ENCODE results near the gene BTBD9.

The BTBD9 gene

DNA sequence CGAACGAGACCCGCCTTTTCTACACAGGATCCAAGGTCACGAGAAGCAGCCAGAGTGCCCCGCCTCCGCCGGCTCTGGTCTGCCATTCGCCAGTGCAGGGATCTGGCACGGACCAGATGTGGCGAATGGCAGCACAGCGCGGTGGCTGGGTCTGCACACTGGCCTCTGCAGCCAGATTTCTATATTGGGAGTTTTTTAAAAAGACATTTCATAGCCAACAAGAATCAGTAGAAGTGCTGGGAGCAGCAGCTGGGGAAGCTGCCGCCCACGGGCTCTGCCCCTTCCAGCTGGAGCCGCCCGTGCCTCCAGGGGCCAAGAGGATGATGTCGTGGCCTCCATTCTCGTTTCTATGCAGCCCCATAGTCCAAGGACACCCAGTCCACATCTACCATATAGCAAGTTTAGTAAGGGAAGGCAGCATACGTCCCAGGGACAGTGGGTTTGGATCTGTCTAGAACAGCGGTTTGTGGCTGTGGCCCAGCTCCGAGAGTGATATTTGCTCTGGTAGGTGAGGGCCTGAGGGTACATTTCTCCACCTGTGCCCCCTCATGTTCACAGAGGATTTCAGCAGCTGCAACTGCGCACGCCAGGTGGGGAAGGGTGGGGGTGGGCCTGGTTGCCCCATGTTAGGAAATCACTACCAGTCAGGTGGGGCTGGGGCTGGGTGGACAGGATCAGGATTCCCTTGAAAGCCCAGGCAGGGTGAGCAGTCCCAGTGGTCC, 486.5 kb downstream of the BTBD9 start:
- TF ChIP-seq, protein P1, sequence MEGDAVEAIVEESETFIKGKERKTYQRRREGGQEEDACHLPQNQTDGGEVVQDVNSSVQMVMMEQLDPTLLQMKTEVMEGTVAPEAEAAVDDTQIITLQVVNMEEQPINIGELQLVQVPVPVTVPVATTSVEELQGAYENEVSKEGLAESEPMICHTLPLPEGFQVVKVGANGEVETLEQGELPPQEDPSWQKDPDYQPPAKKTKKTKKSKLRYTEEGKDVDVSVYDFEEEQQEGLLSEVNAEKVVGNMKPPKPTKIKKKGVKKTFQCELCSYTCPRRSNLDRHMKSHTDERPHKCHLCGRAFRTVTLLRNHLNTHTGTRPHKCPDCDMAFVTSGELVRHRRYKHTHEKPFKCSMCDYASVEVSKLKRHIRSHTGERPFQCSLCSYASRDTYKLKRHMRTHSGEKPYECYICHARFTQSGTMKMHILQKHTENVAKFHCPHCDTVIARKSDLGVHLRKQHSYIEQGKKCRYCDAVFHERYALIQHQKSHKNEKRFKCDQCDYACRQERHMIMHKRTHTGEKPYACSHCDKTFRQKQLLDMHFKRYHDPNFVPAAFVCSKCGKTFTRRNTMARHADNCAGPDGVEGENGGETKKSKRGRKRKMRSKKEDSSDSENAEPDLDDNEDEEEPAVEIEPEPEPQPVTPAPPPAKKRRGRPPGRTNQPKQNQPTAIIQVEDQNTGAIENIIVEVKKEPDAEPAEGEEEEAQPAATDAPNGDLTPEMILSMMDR (IDR thresholded peaks at IDR 0.05; ENCODE audit: insufficient read depth, low read depth, low read length, missing control alignments): no peak
- DNase-seq (ENCODE audit: low read depth): no peak
- H3K4me3 ChIP-seq (ENCODE audit: low read length): no peak overlapping the region

DNA sequence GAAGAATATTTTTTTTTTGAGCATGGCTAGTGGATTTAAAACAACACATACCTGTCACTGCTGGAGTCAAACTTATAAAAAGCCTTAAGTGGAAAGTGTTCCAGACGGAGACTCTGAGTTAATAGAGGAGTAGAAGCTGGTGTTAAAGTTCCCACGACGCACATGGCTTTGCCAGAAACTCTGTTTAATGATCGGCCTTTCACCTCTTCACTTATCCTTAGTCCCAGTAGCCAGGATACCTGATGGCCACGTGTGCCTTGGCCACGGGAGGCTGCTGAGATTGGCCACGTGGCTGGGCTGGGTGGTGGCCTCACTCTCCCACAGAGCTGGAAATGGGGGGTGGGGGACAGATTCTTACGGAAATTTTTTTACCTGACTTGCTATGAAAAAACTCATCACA, 487.1 kb downstream of the BTBD9 start:
- DNase-seq (ENCODE audit: low read depth): no peak
- TF ChIP-seq, protein P1 (IDR thresholded peaks at IDR 0.05; ENCODE audit: insufficient read depth, low read depth, low read length, missing control alignments): no peak
- no peak overlapping the region for H3K4me3 ChIP-seq (ENCODE audit: low read length)

DNA sequence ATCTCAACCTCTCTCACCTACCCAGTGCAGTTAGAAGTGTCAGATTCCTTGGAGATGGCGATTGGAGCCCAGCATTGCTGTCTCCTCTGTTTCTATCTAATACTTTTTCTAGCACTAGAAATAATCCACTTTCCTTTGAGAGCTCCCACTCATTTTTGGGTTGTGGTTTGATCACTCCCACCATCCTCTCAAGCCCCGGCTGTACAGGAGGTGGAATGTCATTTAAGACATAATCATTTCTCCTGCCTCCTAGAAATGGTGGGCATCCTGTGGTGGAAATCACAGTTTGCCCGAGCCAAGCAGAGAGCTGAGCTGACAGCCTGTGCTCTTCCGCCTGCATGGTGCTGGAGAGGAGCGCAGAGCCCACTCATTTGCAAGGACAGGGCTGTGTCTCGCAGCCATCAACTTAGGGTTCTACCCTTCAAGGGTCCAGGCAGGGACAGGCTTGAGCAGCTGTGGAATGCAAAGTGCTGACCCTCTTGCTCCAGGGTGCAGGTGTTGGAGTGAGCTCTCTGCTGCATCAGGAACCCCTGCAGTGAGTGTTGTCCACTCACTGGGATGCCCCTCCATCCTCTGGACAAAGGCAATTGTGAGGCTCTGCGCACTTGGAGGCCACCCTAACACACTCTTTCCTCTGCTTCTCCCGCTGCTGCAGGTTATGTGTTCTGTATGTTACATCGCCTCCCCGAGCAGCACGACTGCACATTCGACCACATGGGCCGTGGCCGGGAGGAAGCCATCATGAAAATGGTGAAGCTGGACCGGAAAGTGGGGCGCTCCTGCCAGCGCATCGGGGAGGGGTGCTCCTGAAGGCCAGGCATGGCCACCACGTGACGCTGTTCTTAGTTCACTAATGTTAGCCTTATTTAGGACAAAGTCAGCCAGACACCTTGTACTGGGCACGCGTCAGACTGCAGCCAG, 487.9 kb downstream of the BTBD9 start:
- DNase-seq (ENCODE audit: low read depth): no peak
- TF ChIP-seq, protein P1 (IDR thresholded peaks at IDR 0.05; ENCODE audit: insufficient read depth, low read depth, low read length, missing control alignments): no peak
- H3K4me3 ChIP-seq (ENCODE audit: low read length): no peak overlapping the region

DNA sequence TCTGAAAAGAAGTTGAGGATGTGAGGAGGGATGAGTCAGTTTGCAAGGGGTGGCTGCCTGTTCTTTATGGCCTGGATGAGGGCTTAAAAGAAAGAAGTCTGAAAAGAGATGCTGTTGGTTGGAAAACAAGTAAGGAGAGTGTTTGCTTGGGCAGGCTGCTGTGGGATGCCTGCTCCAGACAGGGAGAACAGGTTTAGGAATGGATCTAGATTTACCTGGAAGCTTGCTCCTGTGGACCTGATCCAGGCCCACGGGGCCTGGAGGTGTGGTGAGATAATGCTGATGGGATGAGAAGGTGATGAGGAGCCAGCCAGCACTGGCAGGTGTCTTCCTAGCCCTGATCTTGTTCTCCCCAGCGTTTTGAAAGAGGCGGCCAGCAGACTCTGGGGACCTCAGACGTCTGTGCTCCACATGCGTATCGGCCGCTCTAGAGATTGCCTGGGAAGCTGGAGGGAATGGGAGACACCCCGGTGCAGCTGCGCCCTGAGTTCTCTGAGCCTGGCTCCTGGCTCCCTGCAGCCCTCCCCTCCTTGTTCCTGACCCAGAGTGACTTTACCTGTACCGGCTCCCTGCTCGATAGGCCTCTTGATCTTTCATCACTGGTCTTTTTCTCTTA, 488.9 kb downstream of the BTBD9 start:
- TF ChIP-seq, protein P1 (IDR thresholded peaks at IDR 0.05; ENCODE audit: insufficient read depth, low read depth, low read length, missing control alignments): no peak
- no peak for DNase-seq (ENCODE audit: low read depth)
- no peak overlapping the region for H3K4me3 ChIP-seq (ENCODE audit: low read length)

DNA sequence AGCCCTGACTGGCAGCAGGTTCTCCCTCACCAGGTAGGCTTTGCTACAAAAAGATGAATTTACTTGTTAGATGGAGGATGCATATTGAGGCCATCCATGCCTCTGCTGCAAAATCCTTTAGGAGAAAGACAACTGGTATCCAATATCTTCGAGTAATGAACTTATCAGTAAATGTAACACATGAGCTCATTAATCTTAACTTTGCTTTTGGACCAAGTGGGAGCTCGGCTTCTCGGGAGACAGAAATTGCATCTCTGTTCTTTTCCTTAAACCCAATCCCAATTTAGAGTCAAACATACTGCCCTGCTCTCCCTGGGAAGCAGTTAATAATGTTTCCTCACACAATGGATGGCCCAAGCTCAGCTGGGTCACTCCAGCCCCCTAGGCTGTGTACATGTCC, 489.7 kb downstream of the BTBD9 start:
- no peak for DNase-seq (ENCODE audit: low read depth)
- no peak overlapping the region for H3K4me3 ChIP-seq (ENCODE audit: low read length)
- TF ChIP-seq, protein P1 (IDR thresholded peaks at IDR 0.05; ENCODE audit: insufficient read depth, low read depth, low read length, missing control alignments): no peak

DNA sequence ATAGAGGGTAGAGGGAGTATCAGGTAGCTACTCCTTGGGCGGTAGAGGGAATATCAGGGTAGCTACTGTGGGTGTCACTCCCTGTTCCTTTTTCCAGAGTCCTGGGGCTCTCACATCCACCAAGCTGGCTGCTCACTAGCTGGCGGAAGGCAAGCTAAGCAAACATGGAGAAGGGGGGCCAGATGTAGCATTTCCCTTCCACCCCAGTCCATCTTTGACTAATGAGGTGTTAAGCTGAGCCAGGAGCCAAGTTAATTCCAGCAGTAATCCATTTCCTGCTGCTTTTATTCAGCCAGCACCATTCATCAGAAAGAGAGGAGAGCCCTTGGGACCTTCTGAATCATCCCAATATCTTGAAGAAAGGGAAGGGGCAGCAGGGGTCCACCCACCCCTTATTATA, 490.2 kb downstream of the BTBD9 start:
- TF ChIP-seq, protein P1 (IDR thresholded peaks at IDR 0.05; ENCODE audit: insufficient read depth, low read depth, low read length, missing control alignments): no peak
- DNase-seq (ENCODE audit: low read depth): no peak
- no peak overlapping the region for H3K4me3 ChIP-seq (ENCODE audit: low read length)
